SU-DHL-6 (cell line): ENCODE data around the gene NELL2.

Experiments used
- EZH2phosphoT487 ChIP-seq: fragments of 200-600 bp; sonication (generic), shearing (Covaris generic); conservative IDR thresholded peaks from 2 replicates; pipeline ENCODE4 v1.6.1; 2018; ENCODE audit warnings: mild to moderate bottlenecking, antibody characterized with exemption, low read length, moderate library complexity, mixed read lengths
- TF ChIP-seq, protein P1 (sequence below): fragments of 200-600 bp; sonication (generic); IDR thresholded peaks from one replicate; pipeline ENCODE4 v1.5.1; 2017; ENCODE audit warnings: antibody characterized with exemption, mild to moderate bottlenecking, low read length, moderate library complexity; ENCODE audit not compliant: insufficient read depth, poor library complexity, severe bottlenecking

DNA sequence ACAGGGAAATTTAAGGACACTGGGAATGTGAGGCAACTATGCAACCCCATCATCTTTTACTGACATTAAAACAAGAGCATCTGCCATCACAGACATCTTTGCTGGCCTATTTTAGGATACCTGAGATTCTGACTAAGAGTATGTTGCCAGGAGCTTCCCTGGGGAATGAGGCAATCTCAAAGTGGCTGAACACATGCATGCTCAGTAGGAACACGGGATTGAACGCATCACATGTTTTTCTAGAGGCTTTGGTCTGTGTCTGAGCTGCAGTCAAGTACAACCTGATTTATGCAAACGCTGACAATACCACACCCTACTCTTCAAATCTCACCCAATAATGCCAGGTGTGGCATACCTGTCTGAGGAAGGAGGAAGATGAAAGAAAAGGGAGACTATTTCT, 416.5 kb downstream of the NELL2 start:
- TF ChIP-seq, protein P1, sequence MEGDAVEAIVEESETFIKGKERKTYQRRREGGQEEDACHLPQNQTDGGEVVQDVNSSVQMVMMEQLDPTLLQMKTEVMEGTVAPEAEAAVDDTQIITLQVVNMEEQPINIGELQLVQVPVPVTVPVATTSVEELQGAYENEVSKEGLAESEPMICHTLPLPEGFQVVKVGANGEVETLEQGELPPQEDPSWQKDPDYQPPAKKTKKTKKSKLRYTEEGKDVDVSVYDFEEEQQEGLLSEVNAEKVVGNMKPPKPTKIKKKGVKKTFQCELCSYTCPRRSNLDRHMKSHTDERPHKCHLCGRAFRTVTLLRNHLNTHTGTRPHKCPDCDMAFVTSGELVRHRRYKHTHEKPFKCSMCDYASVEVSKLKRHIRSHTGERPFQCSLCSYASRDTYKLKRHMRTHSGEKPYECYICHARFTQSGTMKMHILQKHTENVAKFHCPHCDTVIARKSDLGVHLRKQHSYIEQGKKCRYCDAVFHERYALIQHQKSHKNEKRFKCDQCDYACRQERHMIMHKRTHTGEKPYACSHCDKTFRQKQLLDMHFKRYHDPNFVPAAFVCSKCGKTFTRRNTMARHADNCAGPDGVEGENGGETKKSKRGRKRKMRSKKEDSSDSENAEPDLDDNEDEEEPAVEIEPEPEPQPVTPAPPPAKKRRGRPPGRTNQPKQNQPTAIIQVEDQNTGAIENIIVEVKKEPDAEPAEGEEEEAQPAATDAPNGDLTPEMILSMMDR: no peak
- no peak for TF ChIP-seq EZH2phosphoT487
